SK-N-SH treated with all-trans-retinoic acid at 6 μM for 48 hours (cell line): ENCODE measurements around the gene TTC23.

ENCODE experiments used
- ATAC-seq: fragments of 200-7000 bp; cut with Tn5 transposase; 3 replicates; pipeline ENCODE4 v1.9.1; 2020; ENCODE audit warnings: mild to moderate bottlenecking, moderate library complexity
- ARNTL ChIP-seq: fragments of 450-650 bp; formaldehyde crosslinking; IDR thresholded peaks from 2 replicates; pipeline ENCODE4 v1.5.0; 2020; ENCODE audit warnings: low read depth, mild to moderate bottlenecking, moderate library complexity, borderline replicate concordance
- BACH2 ChIP-seq: fragments of 250-450 bp; sonication (Bioruptor Pico); IDR thresholded peaks from 2 replicates; pipeline ENCODE4 v1.9.0; 2021; ENCODE audit warnings: mild to moderate bottlenecking, borderline replicate concordance
- CREB5 ChIP-seq: fragments of 250-450 bp; sonication (Bioruptor Pico); IDR thresholded peaks from 2 replicates; pipeline ENCODE4 v1.5.1; 2020; ENCODE audit warnings: low read depth, mild to moderate bottlenecking, moderate library complexity
- CSDC2 ChIP-seq: fragments of 250-450 bp; sonication (Bioruptor Pico); IDR thresholded peaks from 2 replicates; pipeline ENCODE4 v1.5.0; 2020; ENCODE audit warnings: mild to moderate bottlenecking, moderate library complexity
- ESRRG ChIP-seq: fragments of 250-450 bp; sonication (Bioruptor Pico); IDR thresholded peaks from 2 replicates; pipeline ENCODE4 v1.6.1; 2021; ENCODE audit warnings: mild to moderate bottlenecking
- GLIS3 ChIP-seq: fragments of 250-450 bp; sonication (Bioruptor Pico); IDR thresholded peaks from 2 replicates; pipeline ENCODE4 v1.5.0; 2020; ENCODE audit warnings: mild to moderate bottlenecking, moderate library complexity
- ISL1 ChIP-seq: fragments of 250-450 bp; sonication (Bioruptor Pico); IDR thresholded peaks from 2 replicates; pipeline ENCODE4 v2.1.2; 2022; ENCODE audit warnings: mild to moderate bottlenecking, moderate library complexity
- OSR1 ChIP-seq: fragments of 250-450 bp; sonication (Bioruptor Pico); IDR thresholded peaks from 2 replicates; pipeline ENCODE4 v1.8.0; 2022; ENCODE audit warnings: moderate library complexity, mild to moderate bottlenecking, inconsistent platforms
- PATZ1 ChIP-seq: fragments of 250-450 bp; sonication (Bioruptor Pico); IDR thresholded peaks from 2 replicates; pipeline ENCODE4 v1.8.0; 2020; ENCODE audit warnings: mild to moderate bottlenecking, moderate library complexity, borderline replicate concordance
- POU6F1 ChIP-seq: fragments of 250-450 bp; sonication (Bioruptor Pico); IDR thresholded peaks from 2 replicates; pipeline ENCODE4 v1.8.0; 2021; ENCODE audit warnings: low read depth, mild to moderate bottlenecking, moderate library complexity, borderline replicate concordance
- PPARA ChIP-seq: fragments of 250-450 bp; sonication (Bioruptor Pico); IDR thresholded peaks from 2 replicates; pipeline ENCODE4 v1.5.0; 2020; ENCODE audit warnings: mild to moderate bottlenecking, borderline replicate concordance
- RARB ChIP-seq: fragments of 250-450 bp; sonication (Bioruptor Pico); IDR thresholded peaks from 2 replicates; pipeline ENCODE4 v1.8.0; 2021; ENCODE audit warnings: mild to moderate bottlenecking, moderate library complexity
- SNAI2 ChIP-seq: fragments of 250-450 bp; sonication (Bioruptor Pico); IDR thresholded peaks from 2 replicates; pipeline ENCODE4 v1.5.0; 2020; ENCODE audit warnings: mild to moderate bottlenecking, moderate library complexity
- TCF4 ChIP-seq: fragments of 250-450 bp; sonication (Bioruptor Pico); IDR thresholded peaks from 2 replicates; pipeline ENCODE4 v1.8.0; 2021; ENCODE audit warnings: mild to moderate bottlenecking, moderate library complexity, borderline replicate concordance
- TSHZ2 ChIP-seq: fragments of 250-450 bp; sonication (Bioruptor Pico); IDR thresholded peaks from 2 replicates; pipeline ENCODE4 v1.5.0; 2020; ENCODE audit warnings: mild to moderate bottlenecking, moderate library complexity
- ZC3H10 ChIP-seq: fragments of 250-450 bp; sonication (Bioruptor Pico); IDR thresholded peaks from 2 replicates; pipeline ENCODE4 v1.5.1; 2021; ENCODE audit warnings: mild to moderate bottlenecking, moderate library complexity
- ZFP3 ChIP-seq: fragments of 250-450 bp; sonication (Bioruptor Pico); IDR thresholded peaks from 2 replicates; pipeline ENCODE4 v1.5.0; 2020; ENCODE audit warnings: mild to moderate bottlenecking, moderate library complexity
- ZFP30 ChIP-seq: fragments of 450-650 bp; formaldehyde crosslinking; IDR thresholded peaks from 2 replicates; pipeline ENCODE4 v1.5.0; 2022; ENCODE audit warnings: mild to moderate bottlenecking, moderate library complexity
- ZNF565 ChIP-seq: fragments of 450-650 bp; formaldehyde crosslinking; conservative IDR thresholded peaks from 2 replicates; pipeline ENCODE4 v1.5.0; 2020; ENCODE audit warnings: low read depth, mild to moderate bottlenecking, moderate library complexity
- ZNF70 ChIP-seq: fragments of 450-650 bp; formaldehyde crosslinking; IDR thresholded peaks from 2 replicates; pipeline ENCODE4 v1.5.0; 2020; ENCODE audit warnings: mild to moderate bottlenecking, moderate library complexity
- ZNF8 ChIP-seq: fragments of 450-650 bp; formaldehyde crosslinking; IDR thresholded peaks from 2 replicates; pipeline ENCODE4 v1.5.0; 2020; ENCODE audit warnings: mild to moderate bottlenecking, moderate library complexity

TTC23 gene

GRCh38 chr15:99185414-99186130 is 63.8 kb downstream of the TTC23 start:
- no peak for ATAC-seq
- TF ChIP-seq TSHZ2: no peak
- no peak for TF ChIP-seq ZC3H10
- no peak for TF ChIP-seq ZNF70
- TF ChIP-seq RARB (CRISPR knock-in tag): no peak
- TF ChIP-seq ZNF8: no peak
- TF ChIP-seq SNAI2 (CRISPR knock-in tag): no peak
- TF ChIP-seq ARNTL (CRISPR knock-in tag): no peak
- TF ChIP-seq CSDC2 (CRISPR knock-in tag): no peak
- TF ChIP-seq ZFP30: no peak
- TF ChIP-seq CREB5: no peak
- TF ChIP-seq ESRRG (CRISPR knock-in tag): no peak
- TF ChIP-seq ISL1 (CRISPR knock-in tag): no peak
- no peak for TF ChIP-seq PATZ1
- no peak for TF ChIP-seq TCF4 (CRISPR knock-in tag)

- TF ChIP-seq PATZ1 (no peak), SNAI2 (CRISPR knock-in tag) (no peak), TCF4 (CRISPR knock-in tag) (no peak), ZFP30 (no peak), GLIS3 (CRISPR knock-in tag) (no peak), BACH2 (no peak), ZNF8 (no peak), CSDC2 (CRISPR knock-in tag) (no peak), ESRRG (CRISPR knock-in tag) (no peak), PPARA (CRISPR knock-in tag) (no peak), POU6F1 (CRISPR knock-in tag) (no peak), ARNTL (CRISPR knock-in tag) (no peak), ISL1 (CRISPR knock-in tag) (no peak), TSHZ2 (no peak), OSR1 (no peak), ZC3H10 (no peak), ZNF565 (CRISPR knock-in tag) (no peak), ZFP3 (no peak)
- no peak for ATAC-seq
These were observed 66.6 kb downstream of the TTC23 start for GRCh38 chr15:99182791-99183190.
